Nucleus accumbens (tissue), 56 donors: Measurements from ENCODE around the gene HIPK2.
"Not testable (repeated sequence)": the region's sequence is repeated elsewhere in the genome, so short reads cannot be mapped to it uniquely, and the experiment has no call there.

Experiments used
- DNase-seq, 56 donors: peaks; one replicate each; lab custom pipeline; 2025; lab: John Stamatoyannopoulos, UW

Gene HIPK2

DNA sequence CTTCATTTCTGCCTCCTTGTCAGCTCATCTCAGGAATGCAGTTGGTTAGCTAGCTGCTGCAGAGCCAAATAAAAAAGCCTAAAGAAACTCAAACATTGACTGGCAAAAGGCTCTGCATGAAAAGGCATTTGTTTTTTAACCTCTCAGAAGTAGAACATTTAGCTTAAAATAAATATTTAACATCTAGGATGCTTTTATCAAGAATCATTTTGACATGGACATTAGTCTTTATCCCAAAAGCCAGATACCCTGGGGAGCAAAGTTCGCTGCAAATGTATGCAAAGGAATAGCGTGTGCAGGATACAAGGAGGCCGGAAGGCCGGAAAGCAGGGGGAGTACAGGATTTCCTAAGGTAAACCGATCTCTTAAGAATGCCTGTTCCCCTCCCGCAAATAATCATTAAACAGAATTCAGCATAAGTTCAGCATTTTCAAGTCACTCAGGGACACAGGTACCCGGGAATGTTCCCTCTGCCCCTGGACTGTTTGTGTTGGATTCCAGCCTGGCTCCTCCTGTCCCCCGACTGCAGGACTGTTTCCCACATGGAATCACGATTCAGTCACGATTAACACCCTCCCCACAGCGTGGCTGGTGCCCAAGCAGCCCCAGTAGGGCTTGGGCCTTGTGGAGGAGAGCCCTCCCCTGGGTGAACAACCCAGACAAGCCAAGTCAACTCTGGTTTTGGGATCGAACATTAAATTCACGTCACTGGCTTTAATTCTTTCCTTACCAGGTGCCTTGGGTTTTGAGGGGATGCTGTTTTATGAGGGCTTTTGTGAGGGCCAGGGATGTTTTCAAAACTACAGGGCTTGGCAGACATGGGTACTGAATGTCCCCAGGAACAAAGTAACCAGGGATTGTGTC, 97.8 kb downstream of the HIPK2 start:
- DNase-seq: peak in 2 of 56 donors; percentile 26

DNA sequence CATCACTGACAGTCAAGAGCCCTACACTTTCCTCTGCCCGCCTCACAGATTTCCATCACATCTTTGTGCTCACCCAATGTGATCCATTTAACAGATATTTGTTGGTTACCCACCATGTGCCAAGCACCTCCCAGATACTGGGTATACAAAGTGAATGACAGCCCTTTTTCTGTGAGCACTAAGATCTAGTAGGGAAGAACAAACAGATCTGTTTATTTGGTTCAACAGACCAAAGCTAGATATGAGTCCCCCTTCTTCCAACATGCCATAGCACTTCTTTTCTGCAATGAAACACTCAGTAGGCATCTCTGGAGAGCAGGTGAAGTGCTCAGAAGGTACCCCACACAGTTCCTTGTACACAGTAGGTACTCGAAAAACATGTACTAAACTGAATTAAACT, 101.4 kb downstream of the HIPK2 start:
- no peak for DNase-seq

DNA sequence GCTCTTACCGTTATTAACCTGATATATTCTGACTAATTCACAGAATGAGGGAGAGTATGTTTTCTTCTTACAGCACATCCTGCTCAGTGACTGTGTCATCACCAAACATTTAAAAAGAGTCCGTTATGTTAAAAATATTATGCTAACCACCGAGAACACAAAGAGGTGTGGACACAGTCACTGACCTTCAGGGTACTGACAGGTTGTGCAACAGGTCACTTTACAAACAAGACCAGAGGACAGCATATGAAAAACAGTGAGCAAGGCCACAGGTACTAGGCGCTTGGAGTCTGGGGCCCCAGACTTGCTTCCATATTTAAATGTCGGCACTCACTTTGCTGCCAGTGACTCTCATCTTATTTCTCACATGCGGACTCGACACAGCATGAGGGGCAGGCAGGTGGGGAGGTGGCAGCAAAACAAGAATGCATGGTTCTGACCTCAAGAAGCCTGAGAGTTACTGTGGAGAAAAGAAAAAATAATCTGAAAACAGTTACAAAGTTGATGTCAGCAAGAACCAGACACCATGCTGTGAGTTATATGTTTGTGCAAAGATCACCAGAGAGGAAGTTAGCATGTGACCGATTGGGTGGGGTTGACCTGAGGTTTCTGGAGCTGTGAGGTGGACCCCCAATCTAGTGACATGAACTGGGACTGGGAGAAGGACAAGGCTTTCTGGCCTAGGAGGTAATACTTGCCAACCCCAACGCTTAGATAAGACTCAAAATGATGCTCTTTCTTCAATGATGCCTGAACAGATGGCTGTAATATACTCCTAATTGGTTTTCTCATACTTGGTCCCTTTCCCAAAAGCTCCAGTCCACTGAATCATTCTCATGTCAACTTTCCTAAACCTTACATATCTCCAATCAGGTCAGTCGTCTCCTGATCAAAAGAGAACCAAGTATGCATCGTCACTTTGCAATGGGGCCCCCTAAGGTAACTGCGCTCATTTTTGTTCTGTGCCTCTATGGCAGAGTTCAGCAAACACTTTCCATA, 102.4 kb downstream of the HIPK2 start:
- no peak for DNase-seq

DNA sequence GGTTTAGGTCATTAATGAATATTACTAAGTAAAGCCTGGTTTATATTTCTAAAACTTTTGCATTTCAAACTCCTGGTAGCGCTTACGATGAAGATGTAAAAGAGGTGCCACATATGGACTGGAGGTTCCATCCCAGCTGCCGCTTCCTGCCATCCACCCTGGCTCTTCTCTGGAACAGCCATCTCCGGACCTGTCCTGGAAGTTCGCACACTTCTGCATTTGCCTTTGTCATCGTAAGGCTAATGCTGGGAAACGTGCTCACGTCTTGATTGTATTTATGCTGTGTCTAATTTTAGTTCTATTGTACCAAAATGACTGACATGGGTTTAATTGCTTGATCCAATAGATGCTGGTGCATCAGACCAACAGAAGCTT, 103.1 kb downstream of the HIPK2 start:
- no peak for DNase-seq

DNA sequence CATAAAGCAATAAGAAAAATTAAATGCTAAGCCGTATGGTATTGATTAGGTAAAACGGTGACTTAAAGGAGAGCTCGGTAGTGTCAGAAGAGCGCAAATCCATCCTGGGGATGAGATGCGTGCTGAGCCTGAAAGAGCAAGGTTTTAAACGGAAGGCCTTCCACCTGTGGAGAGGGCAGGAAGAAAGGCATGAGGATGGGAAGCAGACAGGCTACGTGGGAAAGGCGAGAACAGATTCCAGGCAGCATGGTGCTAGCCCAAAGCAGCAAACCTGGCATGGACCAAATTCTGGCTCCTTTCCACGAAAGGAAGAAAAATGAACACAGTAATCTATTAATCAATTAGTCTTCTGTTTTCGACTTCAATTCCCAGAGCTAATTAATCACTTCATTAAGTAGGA, 103.5 kb downstream of the HIPK2 start:
- no peak for DNase-seq

DNA sequence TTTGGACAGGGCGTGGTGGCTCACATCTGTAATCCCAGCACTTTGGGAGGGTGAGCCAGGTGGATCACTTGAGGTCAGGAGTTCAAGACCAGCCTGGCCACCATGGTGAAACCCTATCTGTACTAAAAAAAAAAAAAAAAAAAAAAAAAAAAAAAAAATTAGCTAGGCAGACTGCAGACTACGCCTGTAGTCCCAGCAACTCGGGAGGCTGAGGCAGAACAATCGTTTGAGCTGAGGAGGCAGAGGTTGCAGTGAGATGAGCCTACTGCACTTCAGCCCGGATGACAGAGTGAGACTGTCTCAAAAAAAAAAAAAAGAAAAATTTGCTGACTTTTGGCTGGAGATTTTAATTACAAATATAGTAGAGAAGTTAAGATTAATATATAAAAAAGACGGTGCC, 104.0 kb downstream of the HIPK2 start:
- DNase-seq: no peak

DNA sequence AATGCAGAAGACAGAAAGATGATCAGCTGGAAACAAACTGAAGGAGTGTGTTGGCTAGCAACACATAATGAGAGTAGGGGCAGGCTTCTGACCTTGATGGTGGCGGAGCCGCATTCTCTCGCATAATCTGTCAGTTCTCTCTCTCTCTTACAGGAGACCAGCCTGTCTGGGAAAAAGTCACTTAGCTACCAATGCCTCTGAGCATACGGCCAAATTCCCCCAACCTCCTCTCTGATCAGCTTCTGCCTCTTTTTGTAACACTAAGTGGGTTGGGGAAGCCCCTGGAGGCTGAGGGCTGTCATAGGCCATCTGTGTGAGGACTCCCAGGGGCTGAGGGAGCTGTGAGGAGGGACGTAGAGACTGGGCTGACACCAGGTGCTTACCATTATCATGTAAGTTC, 104.6 kb downstream of the HIPK2 start:
- DNase-seq: no peak

DNA sequence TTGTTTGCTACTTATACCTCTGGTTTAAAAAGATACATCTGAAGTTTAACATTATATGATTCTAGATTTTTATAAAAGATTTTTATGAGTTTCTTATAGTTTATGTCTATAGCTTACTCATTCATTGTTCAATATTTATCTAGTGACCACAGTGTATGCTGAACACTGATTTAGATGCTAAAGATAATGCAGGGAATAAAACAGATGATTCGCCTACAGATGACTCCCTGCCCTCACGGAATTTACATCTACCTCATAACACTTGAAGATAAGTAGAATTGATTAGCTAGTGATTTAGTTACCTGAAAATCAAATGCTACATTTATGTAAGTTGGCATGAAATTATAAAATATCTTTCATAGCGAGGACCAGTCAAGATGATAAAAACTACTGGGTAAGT, 105.8 kb downstream of the HIPK2 start:
- DNase-seq: no peak

DNA sequence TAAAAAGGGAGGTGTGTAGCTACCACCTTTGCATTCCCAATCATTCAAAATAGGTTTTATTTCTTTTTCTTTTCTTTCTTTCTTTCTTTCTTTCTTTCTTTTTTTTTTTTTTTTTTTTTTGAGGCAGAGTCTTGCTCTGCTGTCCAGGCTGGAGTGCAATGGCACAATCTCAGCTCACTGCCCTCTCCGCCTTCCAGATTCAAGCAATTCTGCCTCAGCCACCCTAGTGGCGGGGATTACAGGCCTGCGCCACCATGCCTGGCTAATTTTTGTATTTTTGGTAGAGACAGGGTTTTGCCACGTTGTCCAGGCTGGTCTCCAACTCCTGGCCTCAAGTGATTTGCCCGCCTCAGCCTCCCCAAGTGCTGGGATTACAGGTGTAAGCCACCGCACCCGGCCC, 107.1 kb downstream of the HIPK2 start:
- not testable (repeated sequence) for DNase-seq

DNA sequence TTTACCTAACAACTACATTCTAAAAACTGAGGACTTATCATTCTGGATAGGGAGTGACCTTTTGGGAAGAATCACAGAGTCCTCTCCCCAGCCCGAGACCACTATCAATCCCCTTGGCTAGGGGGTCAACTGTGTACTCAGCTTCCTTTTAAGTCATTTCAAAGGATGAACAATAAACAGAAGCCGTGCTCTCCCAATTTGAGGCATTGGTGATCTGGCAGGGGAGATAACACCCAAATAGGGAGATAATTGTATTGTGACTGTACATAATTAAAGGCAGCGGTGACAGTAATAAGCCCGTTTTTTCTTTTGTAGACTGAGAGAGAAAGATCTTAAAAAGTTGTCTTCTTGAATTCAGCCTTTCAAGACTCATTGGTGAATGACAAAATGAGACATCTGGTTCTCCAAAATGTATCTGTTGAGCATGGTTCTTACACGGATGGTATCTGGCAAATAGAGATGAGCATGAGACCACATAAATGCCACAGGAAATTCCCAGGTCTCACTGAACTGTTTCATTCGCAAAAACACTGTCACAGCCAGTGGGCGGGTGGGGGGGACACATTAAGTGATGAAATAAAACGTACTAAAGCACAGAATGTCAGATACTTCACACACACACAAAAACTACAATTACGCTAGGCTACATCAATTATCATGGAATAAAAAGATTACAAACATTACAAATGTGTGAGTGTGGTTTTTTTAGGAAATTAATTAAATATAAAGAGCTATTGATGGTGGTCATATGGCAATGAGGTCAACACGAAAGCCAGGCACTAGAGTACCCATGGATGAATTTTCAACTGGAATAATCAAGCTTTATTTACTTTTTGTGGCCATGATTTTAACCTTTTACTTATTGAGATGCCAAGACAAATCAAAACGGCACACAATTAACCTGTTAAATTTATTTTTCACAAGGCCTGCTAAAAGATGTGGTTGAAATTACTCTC, 108.4 kb downstream of the HIPK2 start:
- DNase-seq: no peak

DNA sequence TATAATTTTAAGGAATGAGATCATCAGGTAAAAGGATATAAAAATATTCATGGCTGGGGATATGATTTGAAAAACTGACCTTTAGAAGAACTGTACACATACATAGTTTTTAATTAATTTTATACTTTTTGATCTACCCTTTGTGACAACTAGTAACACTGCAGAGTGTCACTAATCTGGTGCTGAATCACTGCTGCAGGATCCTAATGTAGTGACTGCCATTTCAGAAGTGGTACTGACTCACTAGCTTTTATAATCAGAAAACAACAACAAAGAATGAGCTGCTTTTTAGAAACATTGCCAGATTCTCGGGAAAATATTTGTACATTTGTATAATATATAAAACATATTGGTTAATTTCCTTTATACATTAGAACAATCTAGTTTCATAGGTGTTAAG, 110.4 kb downstream of the HIPK2 start:
- DNase-seq: no peak

DNA sequence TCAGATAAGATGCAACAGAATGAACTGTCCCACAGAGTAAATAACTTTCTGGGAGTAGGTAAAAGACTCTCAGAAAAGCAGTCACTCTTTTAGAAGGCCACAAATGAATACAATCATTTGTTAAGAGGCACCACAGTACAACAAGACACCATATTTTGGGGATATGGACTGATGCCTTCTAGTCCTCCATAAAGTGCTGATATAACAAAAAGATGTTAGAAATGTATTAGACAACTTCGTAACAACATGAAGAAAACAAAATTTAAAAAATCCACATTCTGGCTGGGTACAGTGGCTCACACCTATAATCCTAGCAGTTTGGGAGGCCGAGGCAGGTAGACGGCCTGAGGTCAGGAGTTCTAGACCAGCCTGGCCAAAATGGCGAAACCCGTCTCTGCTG, 111.3 kb downstream of the HIPK2 start:
- DNase-seq: no peak

DNA sequence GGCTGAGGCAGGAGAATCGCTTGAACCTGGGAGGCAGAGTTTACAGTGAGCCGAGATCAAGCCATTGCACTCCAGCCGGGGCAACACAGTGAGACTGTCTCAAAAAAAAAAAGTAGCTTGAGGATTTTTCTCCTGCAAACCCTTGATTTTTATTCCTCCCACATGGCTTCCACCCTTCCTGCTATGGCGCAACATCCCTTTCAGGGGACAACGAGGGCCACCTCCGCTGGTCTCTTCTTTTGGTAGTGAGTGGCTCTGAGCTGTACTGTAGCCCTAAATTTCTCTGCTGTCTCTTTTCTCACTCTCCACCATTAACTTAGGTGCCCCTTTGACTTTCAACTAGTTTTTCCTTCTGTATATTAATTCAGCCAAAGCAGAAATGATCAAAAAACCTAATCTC, 113.4 kb downstream of the HIPK2 start:
- DNase-seq: no peak

DNA sequence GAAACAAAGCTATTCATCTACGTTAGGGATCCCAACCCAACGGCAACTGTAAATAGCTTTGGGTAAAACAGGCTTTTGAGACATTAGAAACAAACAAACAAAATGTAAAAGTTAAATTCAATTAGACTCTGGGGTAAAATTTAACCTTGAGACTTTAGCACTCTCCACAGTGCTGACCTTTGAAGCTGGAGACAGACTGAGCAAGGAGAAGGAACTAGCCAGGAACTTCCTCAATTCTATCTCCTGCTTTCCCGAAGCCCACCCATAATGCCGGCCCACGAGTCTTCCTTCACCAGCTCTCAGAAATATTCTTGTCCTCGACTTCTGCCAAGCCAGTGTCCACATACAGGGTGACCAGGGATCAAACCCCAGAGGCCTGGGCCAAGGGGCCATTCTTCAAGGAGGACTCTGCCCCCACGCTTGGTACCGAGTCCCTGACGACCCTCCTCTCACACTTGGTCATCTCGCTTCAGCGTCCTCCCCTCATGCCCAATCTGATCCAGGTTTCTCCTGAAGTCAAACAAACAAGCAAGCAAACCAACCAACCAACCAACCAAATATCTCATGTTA, 114.1 kb downstream of the HIPK2 start:
- no peak for DNase-seq

DNA sequence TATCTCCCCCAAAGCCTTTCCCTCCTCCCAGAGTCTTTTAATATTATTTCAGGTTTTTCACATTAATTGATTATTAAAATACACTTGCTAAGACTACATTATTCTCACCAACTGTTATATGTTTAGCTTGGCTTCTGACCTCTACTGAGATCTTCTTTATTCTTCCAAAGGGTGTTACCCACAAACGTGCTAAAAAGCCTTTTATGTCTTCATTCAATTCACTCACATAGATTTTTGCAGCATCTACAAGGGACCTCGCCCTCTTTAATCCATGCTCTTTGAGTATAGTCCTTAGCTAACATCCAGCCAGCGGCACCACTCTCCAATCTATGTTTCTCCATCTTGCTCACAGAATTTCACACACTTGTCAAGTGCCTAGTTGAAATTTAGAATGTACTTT, 115.9 kb downstream of the HIPK2 start:
- DNase-seq: no peak

DNA sequence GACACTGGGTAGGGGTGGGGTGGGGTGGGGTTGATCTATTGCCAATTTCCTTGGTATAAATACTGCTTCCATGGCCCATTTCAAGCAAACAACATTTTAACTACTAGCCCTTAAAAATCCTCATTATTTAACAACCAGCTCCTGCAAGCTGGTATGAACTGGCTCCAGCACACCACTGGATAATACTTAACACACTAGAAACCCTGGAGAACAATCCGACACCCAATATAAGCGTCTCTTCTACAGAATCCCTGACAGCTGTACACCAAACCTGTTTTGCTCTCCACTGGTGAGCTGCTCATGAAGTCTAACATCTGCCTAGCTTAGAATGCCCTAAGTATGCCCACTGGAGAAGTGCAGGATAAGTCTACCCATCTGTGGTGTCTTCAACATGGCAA, 116.8 kb downstream of the HIPK2 start:
- DNase-seq: no peak

DNA sequence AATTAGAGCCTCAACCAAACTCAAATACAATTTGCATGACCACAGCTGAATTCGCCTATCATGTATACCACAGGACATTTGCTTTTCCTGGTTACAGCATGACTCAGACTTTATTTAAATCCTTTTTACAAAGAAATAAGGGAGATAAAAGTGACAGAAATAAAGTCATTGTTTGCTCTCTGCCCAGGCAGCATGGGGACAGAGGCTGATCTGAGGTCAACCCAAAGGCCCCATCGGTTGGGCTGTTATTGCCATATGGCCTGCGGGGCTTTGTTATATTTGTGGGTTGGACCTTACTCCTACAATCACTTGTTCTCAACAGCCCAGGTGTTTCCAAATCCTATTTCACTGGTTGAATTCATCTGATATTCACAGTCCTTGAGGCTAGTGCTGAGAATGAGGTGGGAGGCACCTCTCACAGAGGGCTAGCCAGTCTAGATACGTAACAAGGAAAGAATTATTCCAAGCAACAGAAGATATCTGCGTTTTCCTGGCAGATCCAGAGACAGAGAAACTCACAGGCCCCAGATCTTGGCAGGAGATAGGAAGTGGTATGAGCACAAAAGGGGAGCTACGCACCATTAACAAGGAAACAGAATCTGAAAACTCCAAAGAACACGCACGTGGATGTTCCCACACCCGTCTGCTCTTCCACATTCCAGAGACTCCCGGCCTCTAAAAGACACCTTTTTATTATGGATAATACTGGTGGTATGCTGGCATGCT, 117.3 kb downstream of the HIPK2 start:
- no peak for DNase-seq

DNA sequence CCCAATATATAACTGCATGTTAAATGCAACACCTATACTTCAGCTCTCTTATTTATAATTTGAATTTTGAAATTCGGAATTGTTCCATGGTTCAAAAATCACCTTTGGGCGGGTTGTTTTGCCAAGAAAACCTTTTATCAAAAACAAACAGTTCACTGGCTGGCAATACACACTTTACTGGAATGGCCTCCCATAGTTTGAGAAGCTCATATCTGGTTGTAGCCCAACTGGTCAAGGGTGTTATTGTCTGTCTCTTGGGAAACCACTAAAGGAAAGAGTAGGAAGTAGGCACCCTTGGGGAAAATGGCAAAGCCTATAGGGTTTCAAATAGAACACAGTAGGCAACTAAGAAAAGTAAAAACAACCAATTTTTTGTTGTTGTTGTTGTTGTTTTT, 117.9 kb downstream of the HIPK2 start:
- DNase-seq: no peak

DNA sequence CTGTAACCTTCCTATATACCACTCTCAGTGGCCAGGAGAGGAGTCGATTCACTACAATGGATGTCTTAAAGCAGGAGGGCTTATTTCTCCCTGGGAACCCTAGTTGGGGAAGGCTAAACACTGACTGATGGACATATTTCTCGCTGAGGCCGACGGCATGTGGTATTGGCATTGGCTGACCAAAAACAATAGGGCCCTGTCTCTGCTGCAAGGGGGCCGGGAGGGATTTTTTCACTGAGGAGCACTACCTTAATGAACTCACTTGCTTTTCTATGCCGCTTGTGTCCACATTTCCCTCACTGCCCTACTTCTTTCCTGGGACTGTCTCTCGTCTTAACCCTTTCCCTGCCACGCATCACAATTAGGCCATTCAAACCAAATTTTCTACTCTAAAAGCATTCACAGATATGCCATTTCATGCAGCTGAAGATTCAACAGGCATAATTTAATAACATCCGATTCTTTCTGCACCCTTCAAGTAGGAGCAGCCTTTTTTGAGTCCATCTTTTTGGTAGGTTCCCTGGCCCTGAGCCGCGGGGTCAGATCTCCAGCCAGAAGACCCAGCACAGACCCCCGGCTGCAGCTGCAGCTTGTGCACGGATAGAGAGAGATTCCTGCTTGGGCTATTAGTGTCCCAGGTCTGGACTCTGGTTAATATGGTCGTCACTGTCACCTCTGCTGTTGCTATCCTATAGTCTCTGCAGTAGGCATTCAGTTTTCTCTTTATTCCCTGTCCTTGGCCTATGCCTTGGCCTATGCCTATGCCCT, 118.7 kb downstream of the HIPK2 start:
- DNase-seq: peak in 40 of 56 donors; percentile 14 to 75 (median 42)
